GM20000 (cell line): Measurements from ENCODE around the gene SETD4.
A peak's percentile ranks its signal among the peaks of the same experiment; 100 is the strongest.

Source experiments
- DNase-seq: peaks from one replicate; pipeline ENCODE4 v3.0.0; 2012; ENCODE audit warnings: low spot score
- TF ChIP-seq, protein P1 (sequence below): IDR thresholded peaks from 2 replicates; pipeline ENCODE4 v1.5.1; 2012; ENCODE audit warnings: mild to moderate bottlenecking, control low read depth; ENCODE audit errors: extremely low read depth, missing control alignments

The SETD4 gene

DNA sequence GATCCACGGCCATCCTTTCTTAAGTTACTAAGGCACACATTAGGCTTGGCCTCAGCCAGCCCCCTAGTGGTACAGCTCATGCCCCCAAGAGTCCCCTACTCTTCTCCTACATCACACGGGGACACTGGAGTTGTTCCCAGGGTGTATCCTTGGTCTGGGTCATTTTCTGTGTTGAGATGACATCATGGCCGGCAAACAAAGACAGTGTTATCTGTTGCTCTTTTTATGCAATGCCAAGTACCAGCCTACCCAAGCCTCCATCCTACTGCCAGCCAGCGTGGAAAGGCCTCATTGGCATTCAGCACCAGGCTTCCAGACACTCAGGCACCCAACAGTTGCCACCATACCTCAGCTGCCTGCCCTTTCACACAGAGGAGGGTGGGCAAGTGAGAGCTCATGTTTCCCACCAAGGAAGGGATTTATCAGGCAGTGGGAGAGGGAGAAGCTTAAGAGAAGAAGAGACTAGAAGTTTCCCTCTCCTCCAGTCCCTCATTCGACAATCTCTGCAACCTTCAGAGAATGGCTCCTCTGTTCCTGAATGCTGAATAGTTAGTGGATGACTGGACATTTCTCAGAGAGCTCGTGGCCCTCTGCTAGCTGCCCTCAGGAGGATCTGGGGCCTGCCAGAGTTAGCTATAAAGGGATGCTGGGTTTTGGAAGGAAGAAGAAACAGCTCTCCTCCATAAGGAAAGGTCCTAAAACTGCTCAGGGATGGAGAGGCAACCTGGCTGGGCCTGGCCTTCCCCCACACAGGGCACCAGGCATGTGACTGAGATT lies 27.2 kb upstream of the SETD4 start:
- TF ChIP-seq, protein P1, sequence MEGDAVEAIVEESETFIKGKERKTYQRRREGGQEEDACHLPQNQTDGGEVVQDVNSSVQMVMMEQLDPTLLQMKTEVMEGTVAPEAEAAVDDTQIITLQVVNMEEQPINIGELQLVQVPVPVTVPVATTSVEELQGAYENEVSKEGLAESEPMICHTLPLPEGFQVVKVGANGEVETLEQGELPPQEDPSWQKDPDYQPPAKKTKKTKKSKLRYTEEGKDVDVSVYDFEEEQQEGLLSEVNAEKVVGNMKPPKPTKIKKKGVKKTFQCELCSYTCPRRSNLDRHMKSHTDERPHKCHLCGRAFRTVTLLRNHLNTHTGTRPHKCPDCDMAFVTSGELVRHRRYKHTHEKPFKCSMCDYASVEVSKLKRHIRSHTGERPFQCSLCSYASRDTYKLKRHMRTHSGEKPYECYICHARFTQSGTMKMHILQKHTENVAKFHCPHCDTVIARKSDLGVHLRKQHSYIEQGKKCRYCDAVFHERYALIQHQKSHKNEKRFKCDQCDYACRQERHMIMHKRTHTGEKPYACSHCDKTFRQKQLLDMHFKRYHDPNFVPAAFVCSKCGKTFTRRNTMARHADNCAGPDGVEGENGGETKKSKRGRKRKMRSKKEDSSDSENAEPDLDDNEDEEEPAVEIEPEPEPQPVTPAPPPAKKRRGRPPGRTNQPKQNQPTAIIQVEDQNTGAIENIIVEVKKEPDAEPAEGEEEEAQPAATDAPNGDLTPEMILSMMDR, result no peak
- no peak for DNase-seq

DNA sequence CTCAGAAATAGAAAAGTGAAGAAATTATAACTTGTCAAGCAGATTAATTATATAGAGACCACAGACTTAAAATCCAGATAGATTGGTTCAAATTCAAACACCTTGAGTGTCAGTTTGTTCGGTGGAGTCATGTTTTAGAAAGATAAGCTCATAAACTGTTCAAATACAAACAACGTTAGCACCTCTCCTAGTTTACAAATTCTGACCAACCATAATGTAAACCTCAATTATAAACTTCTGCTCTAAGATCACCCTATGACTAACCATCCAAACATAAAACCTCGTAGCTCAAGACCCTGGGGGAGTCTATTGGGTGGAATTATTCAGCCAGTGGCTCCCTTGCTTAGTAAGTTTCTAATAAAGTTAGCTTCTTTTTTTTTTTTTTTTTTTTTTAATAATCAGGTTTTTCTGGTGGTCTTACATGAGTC lies 21.9 kb upstream of the SETD4 start:
- DNase-seq, result no peak
- TF ChIP-seq, protein P1, result no peak

DNA sequence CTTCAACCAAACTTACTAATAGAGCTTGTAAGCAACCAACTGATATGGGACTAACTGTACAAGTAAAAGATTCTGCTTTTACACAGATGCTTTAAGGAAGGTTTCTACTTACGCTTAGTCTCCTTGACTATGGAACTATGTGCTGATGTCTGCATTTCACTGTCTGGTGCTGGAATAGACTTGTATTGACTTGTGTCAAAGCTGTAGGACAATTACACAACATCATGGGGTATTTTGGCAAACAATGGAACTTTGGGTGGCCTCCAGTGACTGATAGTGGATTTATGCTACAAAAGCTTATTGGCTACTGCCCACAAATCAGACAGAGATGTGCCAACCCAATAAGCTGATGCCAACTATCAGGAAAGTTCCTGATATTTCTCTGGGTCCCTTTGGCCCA lies 20.1 kb upstream of the SETD4 start:
- TF ChIP-seq, protein P1, result no peak
- no peak for DNase-seq

DNA sequence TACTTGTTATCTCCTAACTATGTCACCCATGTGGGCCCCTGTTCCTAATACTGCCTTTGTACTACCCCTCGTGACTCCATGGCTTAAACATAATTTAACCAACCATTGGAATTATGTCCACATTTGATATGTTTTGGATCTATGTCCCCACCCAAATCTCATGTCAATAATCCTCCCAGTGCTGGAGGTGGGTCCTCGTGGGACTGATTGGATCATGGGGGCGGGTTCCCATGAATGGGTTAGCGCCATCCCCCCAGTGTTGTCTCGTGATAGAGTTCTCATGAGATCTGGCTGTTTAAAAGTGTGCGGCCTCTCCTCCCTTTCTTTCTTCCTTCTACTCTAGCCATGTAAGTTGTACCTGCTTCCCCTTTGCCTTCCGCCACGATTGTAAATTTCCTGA lies 19.3 kb upstream of the SETD4 start:
- TF ChIP-seq, protein P1, result no peak
- DNase-seq, result no peak

DNA sequence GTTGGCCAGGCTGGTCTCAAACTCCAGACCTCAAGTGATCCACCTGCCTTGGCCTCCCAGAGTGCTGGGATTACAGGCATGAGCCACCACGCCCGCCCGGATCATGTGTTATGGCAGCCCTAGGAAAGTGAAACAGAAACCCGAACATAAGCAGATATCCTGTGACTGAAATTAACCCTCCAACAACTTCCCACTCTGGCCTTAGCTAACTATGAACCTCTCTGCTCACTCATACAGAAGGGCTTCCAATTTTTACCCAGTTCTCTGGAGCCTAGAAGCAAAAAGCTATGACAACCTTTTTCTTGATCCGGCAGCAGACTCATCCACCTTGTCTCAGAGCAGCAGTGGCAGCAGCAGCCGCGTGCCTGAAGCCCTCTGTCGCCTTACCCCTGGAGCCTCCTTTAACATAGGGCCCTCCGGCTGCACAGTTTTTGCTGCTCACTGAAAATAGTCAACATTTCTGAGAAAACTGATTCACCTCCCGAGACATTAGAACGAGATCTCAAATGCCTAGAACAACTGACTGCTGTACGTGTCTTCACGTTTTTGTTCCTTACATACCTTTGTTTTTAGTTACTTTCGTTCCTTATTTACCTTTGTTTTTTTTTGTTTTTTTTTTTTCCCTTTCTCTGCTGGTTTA lies 18.8 kb upstream of the SETD4 start:
- DNase-seq, result peak; percentile 42
- TF ChIP-seq, protein P1, result no peak

DNA sequence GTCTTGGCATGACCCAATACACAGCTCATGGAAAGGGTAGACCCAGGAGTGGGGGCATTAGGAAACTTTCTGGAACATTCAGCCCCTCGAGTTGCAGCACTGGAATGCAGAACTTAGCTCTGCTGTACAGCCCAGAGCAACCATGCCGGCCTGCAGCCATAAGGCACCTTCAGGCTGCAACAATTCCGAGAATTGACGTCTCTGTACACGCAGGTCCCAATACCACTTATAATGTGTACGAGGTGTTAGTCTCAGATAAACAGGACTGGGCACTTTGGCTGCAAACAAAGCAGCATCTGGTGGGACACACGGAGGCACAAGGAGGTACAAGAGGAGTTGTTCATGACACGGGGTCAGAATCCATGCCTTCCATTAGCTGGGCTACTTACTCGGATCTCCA lies 17.4 kb upstream of the SETD4 start:
- DNase-seq, result no peak
- TF ChIP-seq, protein P1, result no peak

DNA sequence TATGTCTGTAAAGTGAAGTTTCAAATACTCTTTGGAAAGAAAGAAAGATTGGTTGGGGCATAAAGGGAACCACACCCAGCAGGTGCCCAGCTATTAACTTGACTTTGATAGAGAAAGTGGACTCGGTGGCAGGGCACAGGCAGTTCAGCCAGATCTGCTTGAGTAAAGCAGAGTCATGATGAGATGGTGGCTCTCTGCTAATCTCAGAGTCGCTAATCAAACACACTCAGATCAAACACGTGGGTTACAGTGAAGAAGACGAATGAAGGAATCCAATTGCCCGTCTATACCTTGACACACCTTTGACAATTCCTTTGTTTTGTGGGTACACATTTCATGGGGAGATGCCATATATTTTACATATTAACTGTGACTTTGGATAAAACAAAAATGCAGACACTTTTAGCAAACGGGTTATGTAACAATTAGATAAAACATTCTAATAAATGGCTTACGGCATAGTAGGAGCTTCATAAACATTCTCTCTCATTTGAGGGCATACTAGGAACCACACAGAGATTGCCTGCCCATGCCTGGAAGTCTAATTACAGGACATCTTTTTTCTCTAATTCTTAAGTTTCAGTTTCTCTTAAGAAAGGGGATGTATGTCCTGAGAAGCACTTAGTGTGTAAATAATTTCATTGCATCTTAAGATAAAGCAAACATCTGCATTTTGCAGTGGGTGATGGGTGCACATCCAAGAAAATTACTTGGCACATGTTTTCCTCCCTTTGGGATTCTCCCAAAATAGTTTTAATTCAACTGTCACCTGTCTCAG lies 16.7 kb upstream of the SETD4 start:
- TF ChIP-seq, protein P1, result no peak
- DNase-seq, result peak; percentile 32
